HG03439 (cell line): ENCODE data around the gene ARHGAP32.

Source experiments
- ATAC-seq: cut with Tn5 transposase; IDR thresholded peaks from one replicate; pipeline ENCODE4 v1.9.1; 2021; ENCODE audit warnings: mild to moderate bottlenecking, moderate library complexity; ENCODE audit not compliant: unreplicated experiment

Gene ARHGAP32

GRCh38 chr11:129117595-129118350, 74.4 kb downstream of the ARHGAP32 start:
- no peak for ATAC-seq

GRCh38 chr11:129115652-129116586, 76.2 kb downstream of the ARHGAP32 start:
- no peak for ATAC-seq

- ATAC-seq: no peak
These were observed 82.4 kb downstream of the ARHGAP32 start for GRCh38 chr11:129109701-129110100.

- ATAC-seq: no peak
These were observed 85.3 kb downstream of the ARHGAP32 start for GRCh38 chr11:129106788-129107187.

- ATAC-seq: no peak
These were observed 89.4 kb downstream of the ARHGAP32 start for GRCh38 chr11:129102756-129103155.

- ATAC-seq: no peak
These were observed 89.9 kb downstream of the ARHGAP32 start for GRCh38 chr11:129102225-129102624.

- no peak for ATAC-seq
These were observed 98.8 kb downstream of the ARHGAP32 start for GRCh38 chr11:129093283-129093682.

GRCh38 chr11:129090056-129090455, 102.1 kb downstream of the ARHGAP32 start:
- ATAC-seq: no peak

GRCh38 chr11:129089279-129089678, 102.8 kb downstream of the ARHGAP32 start:
- ATAC-seq: no peak

GRCh38 chr11:129086976-129087375, 105.1 kb downstream of the ARHGAP32 start:
- no peak for ATAC-seq

GRCh38 chr11:129077191-129077590, 114.9 kb downstream of the ARHGAP32 start:
- no peak for ATAC-seq

- no peak for ATAC-seq
These were observed 116.4 kb downstream of the ARHGAP32 start for GRCh38 chr11:129075757-129076156.

- ATAC-seq: no peak
These were observed 124.7 kb downstream of the ARHGAP32 start for GRCh38 chr11:129067454-129067853.

GRCh38 chr11:129066229-129066628, 125.9 kb downstream of the ARHGAP32 start:
- ATAC-seq: no peak

GRCh38 chr11:129063118-129063517, 129.0 kb downstream of the ARHGAP32 start:
- ATAC-seq: no peak

GRCh38 chr11:129061492-129062230, 130.5 kb downstream of the ARHGAP32 start:
- no peak for ATAC-seq

- no peak for ATAC-seq
These were observed 135.2 kb downstream of the ARHGAP32 start for GRCh38 chr11:129056916-129057315.

- no peak for ATAC-seq
These were observed 136.9 kb downstream of the ARHGAP32 start for GRCh38 chr11:129055196-129055595.

- no peak for ATAC-seq
These were observed 143.2 kb downstream of the ARHGAP32 start for GRCh38 chr11:129048911-129049310.

GRCh38 chr11:129045150-129045549, 147.0 kb downstream of the ARHGAP32 start:
- no peak for ATAC-seq

- no peak for ATAC-seq
These were observed 149.6 kb downstream of the ARHGAP32 start for GRCh38 chr11:129042503-129042902.
